Medulla oblongata (tissue), 1 donor: Measurements from ENCODE around the gene SRSF4.
"Not testable (repeated sequence)": the region's sequence is repeated elsewhere in the genome, so short reads cannot be mapped to it uniquely, and the experiment has no call there.

Experiments used
- DNase-seq: peaks from one replicate; pipeline ENCODE4 v3.0.0-alpha.2; 2015; ENCODE audit errors: extremely low spot score

Gene SRSF4

DNA sequence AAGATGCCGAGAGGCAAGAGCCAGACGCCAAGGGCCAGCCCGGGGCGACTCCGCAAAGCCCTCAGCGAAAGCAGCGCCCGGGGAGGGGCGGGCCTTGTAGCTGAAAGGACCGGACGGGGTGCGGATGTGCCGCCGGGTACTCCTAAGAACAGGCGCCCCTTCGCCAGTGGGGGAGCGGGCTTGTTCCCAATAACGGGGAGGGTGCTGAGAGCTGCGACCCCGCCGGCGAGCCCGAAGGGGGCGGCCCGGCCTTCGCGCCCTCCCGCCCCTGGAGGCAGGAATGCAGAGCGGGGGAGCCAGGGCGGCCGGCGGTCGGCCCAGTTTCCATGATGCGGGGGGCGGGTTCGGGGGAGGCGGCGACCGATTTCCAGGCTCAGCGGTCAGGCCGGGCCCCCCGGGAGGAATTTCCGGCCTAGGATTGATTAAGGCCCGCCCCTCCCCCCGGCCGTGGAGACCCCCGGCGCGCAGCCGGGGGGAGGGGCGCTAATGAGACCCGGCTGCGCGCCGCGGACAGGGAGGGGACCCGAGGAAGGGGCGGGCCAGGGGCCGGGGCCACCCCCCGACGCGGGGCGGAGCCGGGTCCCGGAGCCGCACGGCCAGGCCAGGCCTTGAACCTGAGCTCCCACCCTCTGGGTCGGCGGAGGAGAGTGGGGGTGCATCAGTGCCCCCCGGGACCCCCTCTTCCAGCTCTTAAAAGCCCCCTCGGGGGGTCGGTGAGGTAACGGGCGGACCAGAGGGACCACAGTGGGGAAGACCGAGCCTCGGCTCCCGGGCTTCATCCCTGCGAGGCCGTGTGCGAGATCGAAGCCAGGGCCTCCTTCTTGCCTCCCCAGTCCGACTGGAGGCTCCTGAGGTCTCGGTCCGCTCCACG, 57.1 kb downstream of the SRSF4 start:
- DNase-seq = no peak

DNA sequence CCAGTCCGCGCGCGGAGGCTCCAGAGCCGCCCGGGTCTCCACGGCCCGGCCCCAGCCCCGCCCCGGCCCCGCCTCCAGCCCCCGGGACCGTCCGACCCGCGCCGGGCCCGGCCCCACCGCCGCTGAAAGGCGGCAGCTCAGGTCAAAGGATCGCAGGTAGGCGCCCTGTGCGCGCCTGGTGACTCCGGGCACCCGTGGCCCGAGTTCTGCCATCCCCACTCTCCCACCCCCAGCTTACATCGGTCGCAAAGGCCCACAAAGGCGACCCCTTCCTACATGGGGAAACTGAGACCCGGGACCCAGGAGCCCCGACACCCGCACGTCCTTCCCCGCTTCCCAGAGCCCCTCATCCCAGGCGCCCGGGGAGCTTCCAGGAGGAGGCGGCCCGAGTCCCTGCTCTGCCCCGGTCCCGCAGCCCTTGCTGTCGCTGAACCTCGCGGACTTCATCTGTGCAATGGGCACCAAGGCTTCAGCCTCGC, 57.8 kb downstream of the SRSF4 start, which contains the start of gene TMEM200B:
TMEM200B (minus strand) TSS at position 17 of the 479 bp plus-strand sequence. CDS start 2,075 bp downstream, outside the sequence.
- DNase-seq = no peak

DNA sequence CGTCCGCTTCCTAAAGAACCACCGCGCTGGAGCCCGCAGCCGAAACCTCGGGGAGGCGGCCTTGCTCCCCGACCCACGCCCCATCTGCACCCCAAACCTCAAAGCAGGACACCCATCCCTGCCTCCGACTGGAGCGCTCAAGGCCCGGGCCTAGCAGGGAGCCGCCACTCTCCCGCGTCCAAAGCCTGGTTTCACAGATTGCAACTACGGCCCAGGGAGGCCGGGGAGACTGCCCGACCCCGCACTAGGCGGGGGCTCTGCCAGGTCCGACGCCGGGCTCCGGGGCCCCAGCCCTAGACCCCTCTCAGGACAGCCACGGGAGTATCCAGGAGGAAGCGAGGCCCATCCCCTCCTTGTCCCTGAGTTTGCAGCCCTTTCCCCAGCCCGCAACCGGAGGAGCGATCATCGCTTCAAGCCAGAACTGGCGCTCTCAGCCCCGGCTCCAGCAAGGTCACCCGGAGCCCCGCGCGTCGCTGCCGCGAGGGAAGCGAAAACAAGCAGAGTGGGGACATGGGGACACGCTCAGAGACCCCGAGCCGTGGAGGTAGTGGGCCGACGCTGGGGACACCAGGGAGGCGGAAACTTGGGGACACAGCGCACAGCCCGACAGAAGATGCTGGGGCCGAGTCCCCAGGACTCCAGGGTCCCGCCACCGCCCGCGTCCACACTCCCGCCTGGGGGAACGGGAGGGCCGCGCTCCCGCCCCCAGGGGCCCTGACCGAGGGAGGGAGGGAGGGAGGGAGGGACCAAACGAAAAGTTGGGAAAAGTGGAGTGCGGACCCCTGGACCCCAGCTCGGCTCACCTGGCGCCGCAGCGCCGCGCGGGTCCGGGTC, 58.4 kb downstream of the SRSF4 start:
- DNase-seq = no peak

DNA sequence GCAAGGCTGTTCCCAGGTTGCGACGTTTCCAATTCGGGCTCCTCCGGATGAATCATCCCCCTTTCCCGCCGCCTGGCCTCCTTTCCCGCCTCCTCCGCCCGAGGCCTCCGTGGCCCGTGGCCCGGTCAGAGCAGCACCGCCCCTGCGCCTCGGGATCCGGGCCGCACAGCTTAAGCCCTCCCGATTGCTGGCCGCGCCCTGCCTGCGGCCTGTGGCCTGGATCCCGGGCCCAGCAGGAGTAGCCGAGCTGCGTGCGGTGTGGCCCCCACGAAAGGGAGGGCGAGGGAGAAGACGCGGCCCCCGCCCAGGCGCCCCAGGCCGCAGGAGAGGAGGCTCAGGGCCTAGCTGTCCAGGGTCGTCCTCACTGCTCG, 59.0 kb downstream of the SRSF4 start:
- no peak for DNase-seq

DNA sequence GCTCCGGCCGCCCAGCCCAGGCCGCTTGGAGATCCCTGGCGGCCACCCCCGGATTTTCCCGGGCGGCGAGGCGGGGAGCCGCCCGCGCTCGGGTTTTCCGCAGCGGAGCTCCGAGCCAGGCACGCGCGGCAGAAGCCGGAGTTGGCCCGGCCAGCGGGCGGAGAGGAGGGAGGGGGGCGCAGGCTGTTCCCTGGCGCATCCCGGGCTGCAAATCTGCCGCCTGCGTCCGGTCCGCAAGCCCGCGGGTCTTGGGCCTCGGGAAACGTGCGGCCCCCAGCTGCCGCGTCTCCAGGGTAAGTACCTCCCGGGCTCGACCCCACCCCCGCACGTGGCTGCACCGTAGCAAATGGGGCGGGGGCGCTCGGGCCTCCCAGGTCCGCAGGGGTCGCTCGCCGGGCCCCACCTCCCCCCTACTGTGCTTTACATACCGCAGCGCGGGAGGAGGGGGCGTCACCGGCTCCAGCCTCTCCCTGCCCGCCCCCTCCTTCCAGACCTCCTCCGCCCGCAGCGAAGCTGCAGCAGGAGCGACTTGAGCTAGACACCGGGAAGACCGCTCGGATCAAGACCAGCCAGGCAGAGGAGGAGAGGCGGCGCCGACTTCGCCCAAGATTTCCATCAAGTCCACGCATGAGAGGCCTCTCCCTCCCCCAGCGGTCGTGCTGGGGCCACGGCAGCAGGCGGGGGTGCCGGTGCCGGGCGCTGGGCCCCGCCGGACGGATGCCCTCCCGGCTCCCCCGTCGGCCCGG, 59.6 kb downstream of the SRSF4 start:
- no peak for DNase-seq

DNA sequence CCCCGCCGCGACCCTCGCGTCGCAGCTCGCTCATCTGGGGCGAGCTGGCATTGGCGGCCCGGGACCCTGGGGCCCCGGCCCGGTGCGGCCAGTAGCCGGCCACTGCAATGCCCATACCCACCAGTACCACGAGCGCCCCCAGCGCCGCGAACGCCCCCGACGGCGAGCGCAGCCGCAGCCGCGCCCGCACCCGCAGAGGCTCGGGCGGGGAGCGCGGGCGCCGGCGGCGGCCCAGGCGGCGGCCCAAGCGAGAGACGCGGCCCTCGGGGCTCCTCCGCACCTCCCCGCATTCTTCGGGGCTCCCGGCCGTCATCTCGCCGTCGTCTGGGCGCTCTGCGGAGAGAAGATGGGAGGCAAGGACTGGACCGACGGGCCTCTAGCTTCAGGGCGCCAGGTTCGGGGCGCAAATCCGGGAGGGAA, 60.2 kb downstream of the SRSF4 start:
- no peak for DNase-seq

DNA sequence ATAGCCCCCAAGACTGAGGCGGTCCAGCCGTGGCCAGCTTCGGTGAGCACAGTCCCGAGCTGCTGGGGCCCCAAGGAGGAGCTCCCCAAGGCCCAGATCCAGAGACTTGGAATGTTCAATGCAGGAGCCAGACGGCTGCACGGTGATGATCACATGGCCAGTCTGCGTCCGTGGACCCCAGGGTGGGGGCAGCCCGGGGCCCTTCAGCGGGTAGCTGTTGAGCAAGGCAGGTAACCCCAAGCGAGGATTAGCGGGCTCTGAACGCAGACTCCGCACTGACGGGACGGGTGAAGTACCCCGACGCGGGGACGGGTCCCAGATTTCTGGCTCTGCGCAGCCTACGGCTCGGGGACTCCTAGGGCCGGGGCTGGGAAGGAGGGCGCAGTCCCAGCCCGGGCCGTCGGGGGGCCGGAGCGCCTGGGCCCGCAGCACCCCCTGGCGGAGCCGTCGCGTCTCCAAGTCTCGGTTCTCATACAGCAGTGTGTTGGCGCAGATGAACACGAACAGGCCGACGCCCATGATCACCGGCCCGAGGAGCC, 60.7 kb downstream of the SRSF4 start:
- DNase-seq = no peak

DNA sequence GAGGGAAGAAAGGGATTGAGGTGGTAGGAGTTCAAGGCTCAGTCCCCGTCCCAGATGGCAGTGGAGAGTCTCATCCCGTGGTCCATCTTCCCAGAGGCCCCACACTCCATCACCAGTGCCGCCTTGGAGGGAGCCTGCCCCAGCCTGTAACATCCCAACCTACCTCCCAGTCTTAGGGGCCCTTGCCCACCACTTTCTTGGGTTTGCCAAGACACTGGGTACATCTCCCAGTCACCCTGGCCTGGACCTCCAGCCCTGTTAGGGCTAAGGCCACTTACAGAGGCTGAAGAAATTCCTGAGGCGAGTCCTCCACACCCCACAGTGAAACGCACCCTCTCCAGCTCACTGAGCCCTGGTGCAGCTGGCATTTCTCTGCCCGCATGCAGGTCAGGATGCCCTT, 61.3 kb downstream of the SRSF4 start:
- DNase-seq = no peak

DNA sequence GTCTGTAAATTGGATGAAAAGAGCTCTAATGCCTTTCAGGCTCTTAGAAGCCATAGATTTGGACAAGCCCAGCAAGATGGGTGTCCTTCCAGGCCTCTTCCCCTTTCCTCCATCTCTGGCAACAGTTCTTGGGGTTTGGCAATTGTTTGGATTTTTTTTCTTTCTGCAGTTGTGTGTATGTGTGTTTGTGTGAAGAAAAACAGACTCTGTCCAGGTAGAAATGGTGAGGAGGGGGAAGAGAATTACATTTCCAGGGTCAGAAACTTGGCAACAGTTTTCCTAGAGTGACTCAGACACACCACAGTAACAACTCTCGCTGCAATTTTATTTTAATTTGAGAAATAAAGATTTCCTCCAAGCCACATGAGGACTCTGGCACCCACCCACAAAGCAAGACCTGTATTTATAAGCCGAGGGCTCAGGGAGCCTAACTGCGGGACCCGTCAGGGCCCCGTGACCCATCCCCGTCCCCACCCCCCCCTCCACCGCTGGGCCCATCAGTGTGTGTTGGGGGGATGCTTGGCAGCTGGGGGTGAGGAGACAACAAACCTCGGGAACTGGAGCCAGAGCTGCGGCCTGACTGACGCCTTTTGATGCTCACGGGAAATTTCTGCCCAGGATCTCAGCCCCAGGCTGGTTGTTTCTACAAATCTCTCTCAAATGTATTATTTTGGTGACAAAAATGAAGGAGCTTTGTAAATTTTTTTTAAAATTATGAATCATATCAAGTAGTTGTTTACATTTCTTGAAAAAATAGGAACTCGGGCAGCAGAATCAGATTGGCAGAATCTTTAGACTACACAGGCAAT, 62.4 kb downstream of the SRSF4 start:
- no peak for DNase-seq

DNA sequence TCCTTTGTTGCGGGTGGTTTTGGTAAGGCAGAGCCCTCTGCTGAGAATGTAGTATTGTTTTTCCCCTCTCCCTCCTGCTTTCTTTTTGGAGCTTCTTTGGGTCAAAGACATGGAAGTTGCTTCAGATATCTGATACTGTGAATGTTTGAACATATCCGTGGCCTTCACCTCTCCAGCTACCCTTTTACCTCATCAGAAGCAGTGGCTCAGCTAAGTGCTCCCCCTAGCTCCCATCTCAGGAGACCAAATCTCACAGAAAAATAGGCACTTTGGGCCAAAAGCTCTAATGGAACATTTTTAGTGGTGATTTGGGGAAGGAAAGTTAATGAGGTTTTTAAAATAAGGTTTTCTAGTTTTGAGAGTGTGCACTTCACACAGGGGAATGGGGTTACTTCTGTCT, 64.3 kb downstream of the SRSF4 start:
- DNase-seq = no peak

DNA sequence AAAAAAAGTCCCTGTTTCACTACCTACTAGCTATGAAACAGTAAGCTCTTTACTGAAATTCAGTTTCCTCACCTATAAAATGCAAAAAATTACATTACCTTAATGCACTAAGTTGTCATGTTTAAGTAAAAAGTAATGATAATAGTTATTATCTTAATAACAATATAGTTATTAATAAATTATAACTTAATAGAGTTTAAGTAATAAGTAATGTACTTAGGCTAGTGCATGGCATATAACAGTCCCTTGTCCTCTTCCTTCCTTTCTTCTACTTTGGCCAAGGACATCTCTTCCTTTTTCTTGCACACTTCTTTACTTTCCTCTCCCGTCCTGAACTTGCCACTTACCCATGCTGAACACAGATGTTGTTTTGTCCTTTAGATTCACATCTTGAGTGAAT, 67.0 kb downstream of the SRSF4 start:
- no peak for DNase-seq

DNA sequence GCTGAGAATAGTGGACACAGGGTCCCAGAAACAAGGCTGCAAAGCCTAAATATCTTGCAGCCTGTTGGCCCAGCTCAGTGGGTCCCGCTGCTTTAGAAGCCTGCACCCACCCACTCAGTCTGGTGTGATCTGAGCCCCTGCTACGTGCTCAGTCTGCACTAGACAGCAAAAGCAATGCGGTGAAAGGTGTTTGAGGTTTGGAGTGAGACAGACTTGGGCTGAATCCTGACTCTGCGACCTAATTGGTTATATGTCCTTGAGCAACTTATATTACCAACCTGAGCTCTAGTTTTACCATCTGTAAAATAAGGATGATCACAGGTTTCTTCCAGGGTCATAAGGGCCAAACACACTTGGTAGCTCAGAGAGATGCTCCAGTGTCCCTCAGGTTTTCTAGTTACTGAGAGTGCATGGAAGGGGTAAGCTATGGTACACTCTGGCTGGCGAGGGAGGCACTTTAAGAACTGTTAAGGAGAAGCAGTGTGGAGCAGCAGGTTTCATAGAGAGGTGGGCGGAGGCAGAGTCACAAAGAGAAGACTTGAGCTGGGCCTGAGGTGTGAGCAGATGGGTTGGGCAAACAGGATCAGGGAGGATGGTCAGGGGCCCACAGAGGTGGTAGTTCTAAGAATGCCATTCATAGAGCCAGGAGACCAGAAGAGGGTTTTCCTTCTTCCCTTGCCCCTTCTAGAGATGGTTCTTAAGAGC, 68.1 kb downstream of the SRSF4 start:
- no peak for DNase-seq

DNA sequence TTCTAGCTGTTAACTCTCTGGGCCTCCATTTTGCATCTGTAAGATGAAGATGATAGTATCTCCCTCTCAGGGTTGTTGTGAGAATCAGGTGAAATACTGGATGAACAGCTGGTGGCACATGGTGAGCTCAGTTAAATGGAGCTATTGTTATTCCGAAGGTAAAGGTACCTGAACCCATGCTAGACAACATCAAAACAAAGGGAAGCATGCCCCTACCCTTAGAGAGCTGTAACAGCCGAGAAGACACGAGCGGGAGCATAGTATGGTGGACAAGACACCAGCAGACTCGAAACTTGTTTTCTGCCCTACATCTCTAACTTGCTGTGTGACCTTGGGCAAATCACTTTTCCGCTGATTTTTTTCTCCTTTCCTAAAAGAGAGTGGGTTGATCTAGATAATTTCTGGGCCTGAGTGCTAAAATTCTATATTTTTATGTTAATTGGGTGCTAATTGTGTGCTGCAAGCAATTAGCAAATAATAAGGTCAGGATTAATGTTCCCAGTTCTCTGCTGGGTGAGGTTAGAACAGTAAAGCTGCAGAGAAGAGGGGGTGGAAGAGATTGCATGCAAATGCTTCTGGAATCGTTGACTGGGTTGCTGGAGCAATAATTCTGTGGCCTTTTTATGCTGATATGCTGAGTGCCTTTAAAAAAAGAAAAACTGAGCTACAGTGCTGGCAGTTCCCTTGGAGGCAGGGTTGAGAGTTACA, 68.8 kb downstream of the SRSF4 start:
- no peak for DNase-seq

DNA sequence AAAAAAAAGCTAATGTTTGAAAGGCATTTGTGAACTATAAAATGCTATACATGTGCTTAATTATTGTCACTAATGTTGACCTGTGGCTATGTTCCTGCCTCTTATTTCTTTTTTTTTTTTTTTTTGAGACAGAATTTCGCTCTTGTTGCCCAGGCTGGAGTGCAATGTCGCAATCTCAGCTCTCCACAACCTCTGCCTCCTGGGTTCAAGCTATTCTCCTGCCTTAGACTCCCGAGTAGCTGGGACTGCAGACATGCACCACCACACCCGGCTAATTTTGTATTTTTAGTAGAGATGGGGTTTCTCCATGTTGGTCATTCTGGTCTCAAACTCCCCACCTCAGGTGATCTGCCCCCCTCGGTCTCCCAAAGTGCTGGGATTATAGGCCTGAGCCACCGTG, 73.7 kb downstream of the SRSF4 start:
- not testable (repeated sequence) for DNase-seq

DNA sequence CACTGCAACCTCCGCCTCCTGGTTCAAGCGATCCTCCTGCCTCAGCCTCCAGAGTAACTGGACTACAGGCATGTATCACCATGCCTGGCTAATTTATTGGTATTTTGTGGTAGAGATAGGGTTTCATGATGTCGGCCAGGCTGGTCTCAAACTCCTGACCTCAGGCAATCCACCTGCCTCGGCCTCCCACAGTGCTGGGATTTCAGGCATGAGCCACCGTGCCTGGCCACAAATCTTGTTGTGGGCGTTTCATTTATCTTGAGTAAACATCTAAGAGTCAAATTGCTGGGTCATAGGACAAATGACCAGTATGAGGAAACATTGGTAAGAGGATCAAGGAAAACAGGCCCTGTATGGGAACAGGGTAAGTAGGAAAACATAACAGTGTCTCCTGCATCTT, 75.9 kb downstream of the SRSF4 start:
- no peak for DNase-seq

DNA sequence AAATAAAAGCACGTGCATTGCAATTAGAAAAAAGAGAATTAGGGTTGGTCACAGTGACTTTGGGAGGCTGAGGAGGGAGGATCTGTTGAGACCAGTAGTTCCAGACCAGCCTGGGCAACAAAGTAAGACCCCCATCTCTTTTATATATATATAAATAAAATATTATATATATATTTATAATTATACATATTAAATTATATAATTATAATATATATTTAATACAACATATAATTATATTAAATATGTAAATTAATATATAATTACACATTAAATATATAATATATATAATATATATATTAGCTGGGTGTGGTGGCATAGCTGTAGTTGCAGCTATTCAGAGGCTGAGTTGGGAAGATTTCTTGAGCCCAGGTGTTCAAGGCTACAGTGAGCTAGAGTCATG, 81.2 kb downstream of the SRSF4 start:
- DNase-seq = no peak

DNA sequence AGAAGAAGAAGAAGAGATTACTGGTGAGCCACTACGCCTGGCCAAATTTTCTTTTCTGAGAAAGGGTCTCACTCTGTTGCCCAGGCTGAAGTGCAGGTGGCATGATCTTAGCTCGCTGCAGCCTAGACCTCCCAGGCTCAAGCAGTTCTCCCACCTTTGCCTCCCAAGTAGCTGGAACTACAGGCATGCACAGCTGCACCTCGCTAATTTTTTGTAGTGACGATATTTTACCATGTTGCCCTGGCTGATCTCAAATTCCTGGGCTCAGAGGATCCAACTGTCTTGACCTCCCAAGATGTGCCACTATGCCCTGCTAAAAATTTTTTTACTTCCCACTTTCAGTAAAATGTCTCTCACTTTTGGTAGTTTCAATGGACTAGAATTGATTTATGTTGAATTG, 82.4 kb downstream of the SRSF4 start:
- DNase-seq = no peak
